Measurements from ENCODE around the gene HMGXB4.

Gene HMGXB4

GRCh38 chr22:35328472-35328885, 71.2 kb downstream of the HMGXB4 start:
- no peak for DNase-seq

- no peak for DNase-seq
Measured at GRCh38 chr22:35329114-35329847, 72.0 kb downstream of the HMGXB4 start.

- DNase-seq, result no peak
Measured at GRCh38 chr22:35330258-35330861, 73.1 kb downstream of the HMGXB4 start.

- DNase-seq, result no peak
Measured at GRCh38 chr22:35332278-35332677, 75.0 kb downstream of the HMGXB4 start.

GRCh38 chr22:35333220-35333619, 75.9 kb downstream of the HMGXB4 start:
- no peak for DNase-seq

GRCh38 chr22:35334004-35334403, 76.7 kb downstream of the HMGXB4 start:
- DNase-seq, result no peak

GRCh38 chr22:35335468-35335867, 78.2 kb downstream of the HMGXB4 start:
- no peak for DNase-seq

- no peak for DNase-seq
Measured at GRCh38 chr22:35335936-35336781, 78.9 kb downstream of the HMGXB4 start.

- no peak for DNase-seq
Measured at GRCh38 chr22:35337932-35338331, 80.6 kb downstream of the HMGXB4 start.

- no peak for DNase-seq
Measured at GRCh38 chr22:35341090-35341874, 84.0 kb downstream of the HMGXB4 start.

GRCh38 chr22:35342390-35342789, 85.1 kb downstream of the HMGXB4 start:
- DNase-seq, result no peak

- no peak for DNase-seq
Measured at GRCh38 chr22:35343664-35344550, 86.6 kb downstream of the HMGXB4 start.

- no peak for DNase-seq
Measured at GRCh38 chr22:35344956-35345690, 87.8 kb downstream of the HMGXB4 start.
